ENCODE data around the gene GDPD3. TPM values are rescaled to one million over a fixed set of nuclear protein-coding genes. Genes with fewer than 3 reads are reported as not detected.

GDPD3 gene
- total and polyA plus RNA-seq, 9 of the 15 experiments (the other 6 are each of a cell fraction or from before 2014, with no cell fraction given): 0.47 to 3.9 (median 1.1) TPM

DNA sequence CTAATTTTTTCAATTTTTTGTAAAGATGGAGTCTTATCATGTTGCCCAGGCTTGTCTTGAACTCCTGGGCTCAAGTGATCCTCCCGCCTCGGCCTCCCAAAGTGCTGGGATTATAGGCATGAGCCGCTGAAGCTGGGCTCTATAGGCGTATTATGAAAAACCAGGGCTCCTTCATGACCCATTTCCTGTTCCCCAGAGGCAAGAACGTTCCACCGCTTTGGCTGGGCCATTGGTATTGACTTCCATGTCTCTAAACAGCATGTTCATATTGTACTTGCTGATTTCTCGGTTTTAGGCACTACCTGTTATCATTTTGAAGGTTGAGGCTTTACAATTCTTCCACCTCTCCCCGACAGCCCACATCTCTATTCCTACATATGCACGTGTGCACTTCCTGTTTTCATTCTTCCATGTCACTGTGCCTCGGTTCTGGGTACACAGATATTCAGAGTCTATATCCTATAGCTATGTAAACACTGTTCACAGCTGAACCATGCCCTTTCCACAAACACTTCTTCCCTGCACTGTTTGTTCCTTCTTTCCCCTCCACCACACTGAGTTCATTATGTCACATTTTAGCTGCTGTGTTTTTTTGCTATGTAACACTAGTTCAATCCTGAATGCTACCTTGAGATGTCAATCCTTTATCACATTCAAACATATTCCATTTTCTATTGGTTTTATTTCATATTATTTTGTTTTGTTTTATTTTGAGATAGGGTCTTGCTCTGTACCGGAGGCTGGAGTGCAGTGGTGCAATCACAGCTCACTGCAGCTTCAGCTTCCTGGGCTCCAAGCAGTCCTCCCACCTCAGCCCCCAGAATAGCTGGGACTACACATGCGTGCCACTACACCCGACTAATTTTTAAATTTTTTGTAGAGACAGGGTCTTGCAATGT is 26.5 kb upstream of the GDPD3 start (continued):
- TF ChIP-seq, protein P1, sequence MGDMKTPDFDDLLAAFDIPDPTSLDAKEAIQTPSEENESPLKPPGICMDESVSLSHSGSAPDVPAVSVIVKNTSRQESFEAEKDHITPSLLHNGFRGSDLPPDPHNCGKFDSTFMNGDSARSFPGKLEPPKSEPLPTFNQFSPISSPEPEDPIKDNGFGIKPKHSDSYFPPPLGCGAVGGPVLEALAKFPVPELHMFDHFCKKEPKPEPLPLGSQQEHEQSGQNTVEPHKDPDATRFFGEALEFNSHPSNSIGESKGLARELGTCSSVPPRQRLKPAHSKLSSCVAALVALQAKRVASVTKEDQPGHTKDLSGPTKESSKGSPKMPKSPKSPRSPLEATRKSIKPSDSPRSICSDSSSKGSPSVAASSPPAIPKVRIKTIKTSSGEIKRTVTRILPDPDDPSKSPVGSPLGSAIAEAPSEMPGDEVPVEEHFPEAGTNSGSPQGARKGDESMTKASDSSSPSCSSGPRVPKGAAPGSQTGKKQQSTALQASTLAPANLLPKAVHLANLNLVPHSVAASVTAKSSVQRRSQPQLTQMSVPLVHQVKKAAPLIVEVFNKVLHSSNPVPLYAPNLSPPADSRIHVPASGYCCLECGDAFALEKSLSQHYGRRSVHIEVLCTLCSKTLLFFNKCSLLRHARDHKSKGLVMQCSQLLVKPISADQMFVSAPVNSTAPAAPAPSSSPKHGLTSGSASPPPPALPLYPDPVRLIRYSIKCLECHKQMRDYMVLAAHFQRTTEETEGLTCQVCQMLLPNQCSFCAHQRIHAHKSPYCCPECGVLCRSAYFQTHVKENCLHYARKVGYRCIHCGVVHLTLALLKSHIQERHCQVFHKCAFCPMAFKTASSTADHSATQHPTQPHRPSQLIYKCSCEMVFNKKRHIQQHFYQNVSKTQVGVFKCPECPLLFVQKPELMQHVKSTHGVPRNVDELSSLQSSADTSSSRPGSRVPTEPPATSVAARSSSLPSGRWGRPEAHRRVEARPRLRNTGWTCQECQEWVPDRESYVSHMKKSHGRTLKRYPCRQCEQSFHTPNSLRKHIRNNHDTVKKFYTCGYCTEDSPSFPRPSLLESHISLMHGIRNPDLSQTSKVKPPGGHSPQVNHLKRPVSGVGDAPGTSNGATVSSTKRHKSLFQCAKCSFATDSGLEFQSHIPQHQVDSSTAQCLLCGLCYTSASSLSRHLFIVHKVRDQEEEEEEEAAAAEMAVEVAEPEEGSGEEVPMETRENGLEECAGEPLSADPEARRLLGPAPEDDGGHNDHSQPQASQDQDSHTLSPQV (IDR thresholded peaks at IDR 0.05): peak; percentile 49; the same call in 1 of the 2 replicates
- peak; percentile 41; the same call in 1 of the 2 replicates for TF ChIP-seq ELF4 (CRISPR knock-in tag; IDR thresholded peaks at IDR 0.05)
- TF ChIP-seq, protein P2, sequence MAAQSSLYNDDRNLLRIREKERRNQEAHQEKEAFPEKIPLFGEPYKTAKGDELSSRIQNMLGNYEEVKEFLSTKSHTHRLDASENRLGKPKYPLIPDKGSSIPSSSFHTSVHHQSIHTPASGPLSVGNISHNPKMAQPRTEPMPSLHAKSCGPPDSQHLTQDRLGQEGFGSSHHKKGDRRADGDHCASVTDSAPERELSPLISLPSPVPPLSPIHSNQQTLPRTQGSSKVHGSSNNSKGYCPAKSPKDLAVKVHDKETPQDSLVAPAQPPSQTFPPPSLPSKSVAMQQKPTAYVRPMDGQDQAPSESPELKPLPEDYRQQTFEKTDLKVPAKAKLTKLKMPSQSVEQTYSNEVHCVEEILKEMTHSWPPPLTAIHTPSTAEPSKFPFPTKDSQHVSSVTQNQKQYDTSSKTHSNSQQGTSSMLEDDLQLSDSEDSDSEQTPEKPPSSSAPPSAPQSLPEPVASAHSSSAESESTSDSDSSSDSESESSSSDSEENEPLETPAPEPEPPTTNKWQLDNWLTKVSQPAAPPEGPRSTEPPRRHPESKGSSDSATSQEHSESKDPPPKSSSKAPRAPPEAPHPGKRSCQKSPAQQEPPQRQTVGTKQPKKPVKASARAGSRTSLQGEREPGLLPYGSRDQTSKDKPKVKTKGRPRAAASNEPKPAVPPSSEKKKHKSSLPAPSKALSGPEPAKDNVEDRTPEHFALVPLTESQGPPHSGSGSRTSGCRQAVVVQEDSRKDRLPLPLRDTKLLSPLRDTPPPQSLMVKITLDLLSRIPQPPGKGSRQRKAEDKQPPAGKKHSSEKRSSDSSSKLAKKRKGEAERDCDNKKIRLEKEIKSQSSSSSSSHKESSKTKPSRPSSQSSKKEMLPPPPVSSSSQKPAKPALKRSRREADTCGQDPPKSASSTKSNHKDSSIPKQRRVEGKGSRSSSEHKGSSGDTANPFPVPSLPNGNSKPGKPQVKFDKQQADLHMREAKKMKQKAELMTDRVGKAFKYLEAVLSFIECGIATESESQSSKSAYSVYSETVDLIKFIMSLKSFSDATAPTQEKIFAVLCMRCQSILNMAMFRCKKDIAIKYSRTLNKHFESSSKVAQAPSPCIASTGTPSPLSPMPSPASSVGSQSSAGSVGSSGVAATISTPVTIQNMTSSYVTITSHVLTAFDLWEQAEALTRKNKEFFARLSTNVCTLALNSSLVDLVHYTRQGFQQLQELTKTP (IDR thresholded peaks at IDR 0.05; ENCODE audit: low read depth in 1 of 2, partially characterized antibody in 2 of 2): peak in 1 of 2 experiments; percentile 32
- TF ChIP-seq, protein P3, sequence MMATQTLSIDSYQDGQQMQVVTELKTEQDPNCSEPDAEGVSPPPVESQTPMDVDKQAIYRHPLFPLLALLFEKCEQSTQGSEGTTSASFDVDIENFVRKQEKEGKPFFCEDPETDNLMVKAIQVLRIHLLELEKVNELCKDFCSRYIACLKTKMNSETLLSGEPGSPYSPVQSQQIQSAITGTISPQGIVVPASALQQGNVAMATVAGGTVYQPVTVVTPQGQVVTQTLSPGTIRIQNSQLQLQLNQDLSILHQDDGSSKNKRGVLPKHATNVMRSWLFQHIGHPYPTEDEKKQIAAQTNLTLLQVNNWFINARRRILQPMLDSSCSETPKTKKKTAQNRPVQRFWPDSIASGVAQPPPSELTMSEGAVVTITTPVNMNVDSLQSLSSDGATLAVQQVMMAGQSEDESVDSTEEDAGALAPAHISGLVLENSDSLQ (IDR thresholded peaks at IDR 0.05): 0 out of 2 replicates have a peak, but pooled peaks have one; percentile 19
- TF ChIP-seq ARID1B (IDR thresholded peaks at IDR 0.05): 0 out of 2 replicates have a peak, but pooled peaks have one; percentile 22
- TF ChIP-seq ZNF766 (CRISPR knock-in tag; conservative IDR thresholded peaks at IDR 0.05): 0 out of 2 replicates have a peak, but pooled peaks have one; percentile 43
- no peak for TF ChIP-seq ZNF197 (CRISPR knock-in tag; IDR thresholded peaks at IDR 0.05; ENCODE audit: low read depth)
- TF ChIP-seq CTBP1 (IDR thresholded peaks at IDR 0.05; ENCODE audit: borderline replicate concordance): peak; percentile 13; the same call in 1 of the 2 replicates
- no peak; the same call in 1 of the 2 replicates for TF ChIP-seq SMARCC2 (IDR thresholded peaks at IDR 0.05; ENCODE audit: low read depth)
- TF ChIP-seq, protein P4, sequence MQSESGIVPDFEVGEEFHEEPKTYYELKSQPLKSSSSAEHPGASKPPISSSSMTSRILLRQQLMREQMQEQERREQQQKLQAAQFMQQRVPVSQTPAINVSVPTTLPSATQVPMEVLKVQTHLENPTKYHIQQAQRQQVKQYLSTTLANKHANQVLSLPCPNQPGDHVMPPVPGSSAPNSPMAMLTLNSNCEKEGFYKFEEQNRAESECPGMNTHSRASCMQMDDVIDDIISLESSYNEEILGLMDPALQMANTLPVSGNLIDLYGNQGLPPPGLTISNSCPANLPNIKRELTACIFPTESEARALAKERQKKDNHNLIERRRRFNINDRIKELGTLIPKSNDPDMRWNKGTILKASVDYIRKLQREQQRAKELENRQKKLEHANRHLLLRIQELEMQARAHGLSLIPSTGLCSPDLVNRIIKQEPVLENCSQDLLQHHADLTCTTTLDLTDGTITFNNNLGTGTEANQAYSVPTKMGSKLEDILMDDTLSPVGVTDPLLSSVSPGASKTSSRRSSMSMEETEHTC (IDR thresholded peaks at IDR 0.05): no peak
- TF ChIP-seq BHLHE40 (IDR thresholded peaks at IDR 0.05; ENCODE audit: low read length): peak; percentile 76
- TF ChIP-seq FOXA3 (CRISPR knock-in tag; conservative IDR thresholded peaks at IDR 0.05 in 1 of 2, IDR thresholded peaks at IDR 0.05 in 1 of 2): peak in 1 of 2 experiments; percentile 81; a peak in 2 of 4 replicates
- TF ChIP-seq CCNT2 (IDR thresholded peaks at IDR 0.05; ENCODE audit: borderline replicate concordance, extremely low read depth, insufficient read length, low read depth, low read length): no peak
- TF ChIP-seq SPI1 (IDR thresholded peaks at IDR 0.05; ENCODE audit: borderline replicate concordance, low read depth, low read length): peak; percentile 98
- peak; percentile 57; the same call in 1 of the 2 replicates for TF ChIP-seq SMARCE1 (IDR thresholded peaks at IDR 0.05)

Measured in K562 (cell line).